ENCODE data around the gene EFNA5.

The EFNA5 gene

DNA sequence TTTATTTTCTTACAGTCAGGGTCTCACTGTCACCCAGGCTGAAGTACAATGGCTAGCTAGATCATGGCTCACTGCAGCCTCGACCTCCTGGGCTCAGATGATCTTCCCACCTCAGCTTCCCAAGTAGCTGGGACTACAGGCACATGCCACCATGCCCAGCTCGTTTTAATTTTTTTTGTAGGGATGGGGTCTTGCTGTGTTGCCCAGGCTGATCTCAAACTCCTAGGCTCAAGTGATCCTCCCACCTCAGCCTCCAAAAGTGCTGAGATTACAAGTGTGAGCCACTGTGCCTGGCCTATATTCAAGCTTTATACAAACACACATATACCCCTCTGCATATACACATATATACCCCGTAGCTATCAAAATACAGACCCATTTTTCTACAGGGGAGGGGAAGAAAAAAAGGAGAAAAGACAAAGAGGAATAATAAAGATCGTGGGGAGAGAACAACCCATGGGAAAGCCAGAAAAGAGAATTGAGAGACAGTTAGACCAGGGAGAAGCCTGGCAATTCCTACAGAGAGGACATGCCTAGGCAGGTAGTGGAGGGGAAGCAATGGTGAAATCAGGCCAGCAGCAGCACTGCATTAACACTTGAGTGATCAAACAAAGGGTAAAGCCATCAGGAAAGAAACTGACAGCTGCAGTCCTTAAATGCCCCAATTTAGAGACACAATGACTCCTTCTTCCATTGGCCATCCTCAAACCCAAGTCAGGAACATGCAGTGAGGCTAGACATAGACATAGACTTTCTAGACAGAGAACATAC, 102.7 kb downstream of the EFNA5 start:
- DNase-seq = peak; percentile 52

DNA sequence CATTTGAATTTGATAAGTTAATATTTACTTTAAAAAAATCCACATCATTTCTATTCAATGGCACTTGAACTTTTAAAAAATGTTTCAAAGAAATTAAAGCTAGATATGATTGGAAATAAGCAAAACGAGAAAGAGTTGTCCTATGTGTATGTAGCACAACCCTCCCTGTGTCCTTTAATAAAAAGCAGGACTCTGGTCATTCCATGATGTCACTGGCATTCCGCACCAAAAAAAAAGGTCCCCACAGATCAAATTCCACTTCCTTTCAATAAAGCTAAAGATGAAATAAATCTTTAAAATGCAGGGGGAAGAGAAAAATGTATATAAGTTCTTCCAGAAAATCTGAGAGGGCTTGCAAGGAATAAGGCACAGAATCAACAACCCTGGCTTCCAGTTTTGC, 103.8 kb downstream of the EFNA5 start:
- DNase-seq = no peak

DNA sequence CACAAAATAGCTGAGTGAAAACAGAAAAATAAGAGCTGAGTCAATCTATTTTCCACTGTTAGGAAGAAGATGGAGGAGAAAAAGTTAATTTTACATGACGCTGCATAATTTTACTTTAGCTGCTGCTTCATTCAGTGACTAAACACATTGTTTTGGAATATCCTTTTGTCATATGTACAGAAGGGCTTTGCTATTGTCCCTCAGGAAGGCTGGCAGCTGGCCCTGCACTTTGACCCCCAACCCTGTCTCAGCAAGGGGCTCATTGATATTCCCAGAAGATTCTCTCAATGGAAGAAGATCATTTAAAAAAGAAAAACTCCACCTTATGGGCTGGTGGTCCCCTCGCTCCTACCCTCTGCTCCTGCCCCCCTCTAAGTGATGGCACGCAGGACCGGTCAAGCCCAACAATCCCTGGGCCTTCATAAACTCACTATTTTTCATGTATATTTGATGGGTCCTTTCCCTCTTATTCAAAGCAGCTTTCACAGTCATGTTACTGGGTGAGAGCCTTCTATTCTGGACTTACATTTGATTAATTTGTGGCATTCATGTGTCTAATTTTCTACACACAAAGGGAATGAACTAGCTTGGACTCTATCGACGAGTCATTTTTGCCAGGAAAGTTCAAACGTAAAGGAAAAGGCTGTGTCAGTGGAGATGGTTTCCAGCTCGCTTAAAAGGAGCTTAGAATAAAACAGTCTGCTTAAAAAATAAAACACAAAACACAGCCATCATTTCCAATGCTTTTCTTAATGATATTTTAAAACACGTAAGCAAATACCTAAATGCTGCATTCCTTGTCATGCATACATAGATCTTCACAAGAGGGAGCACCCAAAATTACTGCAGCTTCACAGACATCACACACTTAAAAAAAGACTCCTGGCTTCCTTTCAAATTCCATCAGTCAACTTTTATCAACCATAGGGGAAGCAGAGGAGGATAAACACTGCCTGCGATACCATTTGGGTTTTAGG, 104.7 kb downstream of the EFNA5 start:
- DNase-seq = no peak

DNA sequence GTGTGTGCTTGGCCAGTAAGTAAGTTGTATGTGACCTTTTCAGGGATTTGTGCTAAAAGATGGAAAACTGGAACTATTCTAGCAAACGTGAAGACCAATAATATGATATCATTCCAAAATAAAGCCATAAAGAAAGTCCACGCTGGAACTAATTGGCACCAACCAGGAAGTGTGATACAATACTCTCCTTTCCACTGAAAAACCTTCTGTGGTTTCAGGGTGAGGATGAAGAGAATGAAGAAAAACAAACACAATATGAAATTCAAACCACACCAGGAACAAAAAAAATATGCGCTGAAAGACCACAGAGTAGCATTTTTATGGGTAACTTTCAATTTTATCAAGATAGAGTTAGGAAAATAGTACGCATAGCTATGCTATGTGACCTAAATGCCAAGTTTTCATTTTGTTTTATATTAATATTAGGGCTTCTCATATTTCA, 105.8 kb downstream of the EFNA5 start:
- no peak for DNase-seq

DNA sequence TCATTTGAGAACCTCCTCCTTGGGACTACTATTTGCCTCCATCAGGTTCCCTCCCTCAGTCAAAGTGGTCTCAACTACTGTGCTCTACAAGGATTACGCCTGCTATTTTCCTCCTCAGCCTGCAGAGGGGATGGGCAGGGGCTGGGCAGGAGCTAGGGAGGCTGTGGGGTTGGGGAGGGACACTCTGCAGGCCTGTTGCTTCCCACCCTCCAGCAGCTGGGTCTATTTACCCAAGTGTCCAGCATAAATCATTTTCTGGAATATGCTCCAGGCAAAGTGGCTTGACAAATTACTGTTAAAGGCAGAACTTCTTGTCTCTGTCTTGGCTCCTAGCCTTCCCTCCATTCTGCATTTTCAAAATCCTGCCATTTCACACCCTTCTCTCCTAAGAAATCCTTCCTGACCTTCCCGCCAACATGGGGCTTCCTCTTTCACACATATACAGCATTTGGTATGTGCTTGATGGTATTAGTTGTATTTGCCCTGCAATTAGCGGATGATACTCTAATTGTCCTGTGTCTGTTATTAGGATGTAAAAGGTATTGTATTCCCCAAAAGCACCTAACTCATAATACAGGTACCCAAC, 106.7 kb downstream of the EFNA5 start:
- DNase-seq = peak; percentile 69

DNA sequence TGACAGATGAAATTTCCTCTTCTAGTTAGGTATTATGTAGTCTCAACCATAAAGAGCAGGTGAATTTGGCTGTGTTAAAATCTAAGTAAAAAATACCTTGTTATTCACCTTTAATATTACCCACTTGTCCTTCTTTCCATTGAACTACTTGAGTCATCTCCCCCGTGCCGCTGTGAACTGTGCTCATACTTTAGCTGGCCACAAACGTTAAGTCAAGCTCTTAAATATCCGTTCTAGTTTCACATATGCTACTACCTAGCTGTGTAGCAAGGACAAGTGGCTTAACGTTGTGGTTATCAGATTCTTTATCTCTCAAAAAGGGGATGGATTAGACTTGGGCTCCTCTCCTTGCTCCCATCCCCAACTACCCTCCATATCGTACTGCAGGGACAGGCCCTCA, 110.4 kb downstream of the EFNA5 start:
- DNase-seq = no peak

DNA sequence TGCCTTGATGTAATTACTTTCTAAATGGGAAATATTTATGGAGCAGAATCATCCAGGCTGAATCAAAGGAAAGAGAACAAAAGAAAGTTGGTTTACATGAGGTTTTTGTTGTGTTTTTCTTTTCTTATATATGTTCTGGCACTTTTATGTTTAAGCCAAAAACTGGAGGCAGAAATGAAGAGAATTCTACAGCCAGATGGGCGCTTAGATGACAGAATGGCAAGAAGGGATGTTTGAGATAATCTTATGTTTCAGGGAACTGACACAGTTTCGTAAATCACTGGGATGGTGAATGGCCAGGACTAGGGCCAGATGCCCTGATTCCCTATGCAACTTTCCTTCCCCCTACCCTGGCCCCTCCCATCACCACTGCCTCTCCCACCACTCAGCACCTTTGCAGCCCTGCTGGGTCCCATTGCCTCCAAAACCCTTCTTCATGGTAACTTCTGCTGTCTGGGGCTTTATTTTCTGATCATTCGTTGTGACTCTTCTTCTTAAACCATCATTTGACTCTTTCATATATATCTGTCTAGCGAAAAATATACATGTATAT, 111.8 kb downstream of the EFNA5 start:
- DNase-seq = no peak

DNA sequence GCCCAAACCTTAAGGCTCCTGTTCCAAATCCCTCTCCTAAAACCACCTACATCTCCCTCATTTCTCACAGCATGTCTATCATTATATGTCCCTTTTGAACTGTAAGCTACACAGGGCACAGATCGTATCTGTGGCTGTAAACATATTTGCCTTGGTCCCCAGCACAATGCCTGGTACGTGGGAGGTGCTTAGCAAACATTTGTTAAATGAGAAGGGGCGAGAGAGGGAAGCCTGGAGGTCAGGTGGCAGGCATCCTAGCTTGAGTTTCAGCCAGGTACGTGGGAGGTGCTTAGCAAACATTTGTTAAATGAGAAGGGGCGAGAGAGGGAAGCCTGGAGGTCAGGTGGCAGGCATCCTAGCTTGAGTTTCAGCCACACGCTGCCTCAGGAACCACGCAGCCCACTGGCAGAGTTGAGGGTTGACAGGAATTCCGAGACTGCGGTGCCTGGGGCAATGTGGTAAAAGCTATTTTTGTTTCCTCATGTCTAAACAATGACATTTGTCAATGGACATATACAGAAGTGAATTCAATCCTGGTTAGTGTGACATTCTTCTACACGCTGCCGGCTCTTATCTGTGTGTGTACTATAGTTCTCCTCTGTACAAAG, 113.6 kb downstream of the EFNA5 start:
- DNase-seq = peak; percentile 43

DNA sequence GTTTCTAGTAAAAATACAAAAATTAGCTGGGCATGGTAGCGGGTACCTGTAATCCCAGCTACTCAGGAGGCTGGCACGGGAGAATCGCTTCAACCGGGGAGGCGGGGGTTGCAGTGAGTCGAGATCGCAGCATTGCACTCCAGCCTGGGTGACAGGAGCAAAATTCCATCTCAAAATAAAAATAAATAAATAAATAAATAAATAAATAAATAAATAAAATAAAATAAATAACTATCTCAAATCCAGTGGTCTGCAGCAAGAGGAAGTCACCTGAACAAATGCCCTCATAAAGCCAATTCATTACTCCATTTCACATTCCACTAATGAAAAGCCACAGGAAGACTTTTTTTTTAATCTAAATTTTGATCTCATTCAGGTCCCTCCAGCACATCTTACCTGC, 114.2 kb downstream of the EFNA5 start:
- no peak for DNase-seq

DNA sequence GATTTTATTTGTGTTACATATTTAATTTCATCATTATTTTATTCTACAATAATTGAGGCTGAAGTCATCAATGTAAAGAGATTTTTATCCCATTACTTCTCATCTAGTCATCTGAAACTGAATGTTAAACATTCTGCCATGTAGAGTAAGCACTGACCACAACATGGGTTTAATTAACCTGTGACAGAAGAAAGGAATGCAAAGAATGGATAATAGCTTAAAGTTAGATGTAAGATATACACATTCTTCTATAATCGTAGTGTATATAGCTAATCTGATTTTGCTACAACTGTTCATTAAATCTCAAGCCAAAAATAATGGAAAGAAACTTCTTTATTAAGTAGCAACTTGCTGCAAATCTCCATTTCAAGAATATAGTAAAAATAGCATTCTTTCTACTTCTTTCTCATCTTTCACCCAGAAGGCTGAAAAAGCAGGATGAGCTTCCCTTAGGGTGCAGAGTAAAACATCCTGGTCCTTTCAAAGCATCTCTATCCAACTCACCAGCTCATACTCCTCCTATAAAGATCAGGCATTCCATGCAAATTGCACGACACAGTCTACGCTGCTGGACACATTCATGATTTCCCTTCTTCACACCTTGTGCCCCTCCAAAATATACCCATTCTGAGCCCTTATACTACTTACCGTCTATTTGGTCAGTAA, 115.2 kb downstream of the EFNA5 start:
- no peak for DNase-seq

DNA sequence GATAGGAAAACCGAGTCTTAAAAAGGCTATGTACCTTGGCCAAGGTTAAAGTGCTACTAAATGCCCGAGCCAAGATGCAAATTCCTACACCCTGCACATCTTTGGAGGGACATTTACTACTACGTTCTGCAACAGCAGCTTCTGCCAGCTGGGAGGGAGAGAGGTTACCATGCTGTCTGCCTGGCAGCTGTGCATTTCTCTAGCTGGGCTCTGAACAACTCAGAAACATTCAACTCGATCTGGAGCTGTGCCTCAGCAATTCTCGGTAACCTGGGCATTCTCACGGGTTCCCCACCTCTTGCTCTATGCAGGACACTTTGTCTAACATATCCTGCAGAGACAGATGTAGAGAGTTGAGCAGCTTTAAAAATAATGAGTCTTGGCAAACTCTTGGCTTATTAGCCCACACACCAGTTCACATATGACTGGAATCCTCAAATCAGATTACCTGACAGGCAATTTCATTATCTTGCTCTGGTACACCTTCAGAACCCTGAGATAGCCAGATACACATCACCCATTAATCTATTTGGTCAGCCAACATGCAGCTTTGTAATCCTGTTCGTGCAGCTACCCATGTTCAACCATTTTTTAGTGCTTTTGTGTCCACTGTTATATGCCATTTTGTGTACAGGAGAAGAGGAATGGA, 115.8 kb downstream of the EFNA5 start:
- no peak for DNase-seq

DNA sequence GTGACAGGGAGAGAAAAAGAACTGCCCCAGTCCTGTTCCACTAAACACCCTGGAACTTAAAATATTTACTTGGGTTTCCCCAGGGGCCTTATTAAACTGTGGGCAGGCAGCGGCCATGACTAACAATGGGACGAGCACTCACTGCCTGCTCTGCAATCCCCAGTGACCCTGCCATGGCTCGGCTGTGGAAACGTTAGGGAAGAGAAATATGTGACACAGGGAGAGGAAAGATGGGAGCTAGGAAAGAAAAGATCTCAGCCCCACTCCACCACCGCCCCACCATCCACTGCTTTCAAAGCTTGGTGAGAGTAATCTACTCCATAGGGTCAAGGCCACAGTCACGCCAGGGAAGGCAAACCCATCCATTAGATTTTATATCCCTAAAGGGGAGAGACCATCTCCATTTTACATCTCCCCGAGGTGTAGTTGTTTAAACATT, 117.6 kb downstream of the EFNA5 start:
- no peak for DNase-seq

DNA sequence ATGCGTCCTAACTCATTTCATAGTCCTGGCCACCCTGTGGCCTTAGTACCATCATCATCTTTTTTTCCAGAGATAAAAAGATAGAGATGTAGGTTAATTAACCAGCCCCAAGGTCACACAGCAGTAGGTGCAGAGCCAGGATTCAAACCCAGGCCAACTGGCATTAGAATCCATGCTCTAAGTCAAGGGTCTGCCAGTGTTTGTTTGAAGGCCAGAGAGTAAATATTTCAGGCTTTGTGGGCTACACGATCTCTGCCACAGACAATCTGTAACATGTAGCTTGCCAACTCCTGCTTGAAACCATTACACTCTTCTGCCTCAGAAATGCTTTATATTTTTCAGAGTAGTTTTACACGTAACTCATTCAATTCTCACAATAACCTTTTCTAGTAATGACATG, 119.6 kb downstream of the EFNA5 start:
- DNase-seq = no peak

DNA sequence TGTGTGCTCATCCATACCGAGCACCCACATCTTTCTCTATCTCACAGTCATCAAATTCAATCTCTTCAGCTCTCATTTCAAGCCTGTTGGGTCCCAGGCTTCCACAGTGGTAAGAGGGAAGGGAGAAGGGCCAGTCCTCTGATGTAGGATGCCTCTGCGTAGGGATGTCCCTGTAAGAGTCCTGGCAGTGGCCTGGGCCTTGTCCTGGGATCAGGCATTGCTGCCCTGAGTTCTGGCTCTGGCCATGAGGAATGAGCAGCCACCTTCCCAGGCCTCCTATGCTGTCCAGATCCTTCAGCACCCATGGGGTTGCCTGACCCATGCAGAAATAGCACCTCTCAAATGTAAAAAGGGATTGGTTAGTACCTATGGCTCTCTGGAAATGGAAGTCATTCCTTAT, 121.2 kb downstream of the EFNA5 start:
- no peak for DNase-seq

DNA sequence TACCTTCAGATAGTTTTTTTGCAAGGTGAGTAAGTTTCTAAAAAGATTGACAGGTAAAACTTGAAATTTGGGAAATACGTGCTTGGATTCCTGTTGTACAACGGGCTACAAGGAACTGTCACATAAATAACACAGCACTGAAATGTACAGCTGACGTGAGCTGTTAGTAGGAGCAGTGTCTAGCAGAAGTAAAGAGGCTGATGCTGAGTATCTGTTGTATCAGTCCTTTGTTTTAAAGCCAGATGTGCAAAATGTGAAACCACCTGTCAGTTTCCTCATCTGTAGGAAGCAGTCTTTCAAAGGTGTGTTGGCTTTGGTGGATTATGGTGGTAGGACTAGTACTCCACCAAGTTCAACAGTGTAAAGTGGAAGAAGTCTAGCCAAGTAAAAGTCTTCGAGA, 122.3 kb downstream of the EFNA5 start:
- DNase-seq = no peak

DNA sequence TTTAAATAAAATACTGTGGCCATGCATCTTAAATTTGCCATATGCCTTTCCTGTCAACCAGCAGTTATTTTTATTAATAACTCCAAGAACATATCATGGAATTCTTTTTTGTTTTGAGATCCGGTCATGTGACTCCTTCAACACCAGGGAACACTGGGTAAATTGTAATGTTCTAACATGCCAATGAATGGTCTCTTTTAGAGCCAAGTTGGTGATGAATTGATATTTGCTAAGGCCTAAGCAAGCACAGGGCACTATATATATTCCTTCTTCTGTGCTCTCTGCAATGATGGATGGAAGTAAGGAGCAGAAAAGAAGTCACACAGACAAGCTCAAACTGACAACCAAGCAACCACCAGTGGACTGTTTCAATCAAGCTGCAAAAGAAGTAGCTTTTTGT, 124.0 kb downstream of the EFNA5 start:
- no peak for DNase-seq

DNA sequence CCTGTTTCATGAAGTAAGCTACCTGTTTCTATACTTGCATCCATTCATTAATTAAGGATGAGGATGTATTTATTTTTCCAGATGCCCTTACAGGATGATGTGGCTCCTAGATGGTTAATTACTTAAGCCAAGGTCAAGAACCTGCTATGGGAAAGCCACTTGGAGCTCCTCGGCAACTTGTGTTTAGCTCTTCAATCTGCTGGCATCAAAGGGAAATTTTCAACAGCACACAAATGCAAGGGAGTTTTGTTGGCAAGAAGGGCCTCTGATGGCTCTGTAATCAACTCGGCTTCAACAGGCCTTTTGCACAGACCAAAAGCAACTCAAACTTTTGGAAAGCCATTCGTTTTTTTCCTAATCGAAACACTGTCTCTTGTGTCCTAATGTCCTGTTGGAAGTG, 125.3 kb downstream of the EFNA5 start:
- DNase-seq = no peak

DNA sequence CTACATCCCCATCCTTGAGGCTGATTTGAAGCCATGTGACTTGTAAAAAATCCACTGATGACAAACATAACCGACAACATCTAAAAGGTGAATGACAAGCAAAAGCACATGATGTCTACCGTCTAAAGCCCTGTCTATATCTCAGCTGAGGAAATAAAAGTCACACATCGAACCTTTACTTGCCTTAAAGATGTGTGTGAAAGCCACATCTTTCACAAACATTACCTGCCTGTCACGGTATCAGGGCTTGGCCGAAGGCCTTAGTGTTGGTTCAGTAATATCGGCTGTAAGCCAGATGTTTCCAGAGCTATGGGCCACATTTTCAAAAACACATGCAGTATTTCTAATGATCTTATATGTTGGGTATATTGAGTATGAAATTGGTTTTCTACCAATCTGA, 125.8 kb downstream of the EFNA5 start:
- no peak for DNase-seq

DNA sequence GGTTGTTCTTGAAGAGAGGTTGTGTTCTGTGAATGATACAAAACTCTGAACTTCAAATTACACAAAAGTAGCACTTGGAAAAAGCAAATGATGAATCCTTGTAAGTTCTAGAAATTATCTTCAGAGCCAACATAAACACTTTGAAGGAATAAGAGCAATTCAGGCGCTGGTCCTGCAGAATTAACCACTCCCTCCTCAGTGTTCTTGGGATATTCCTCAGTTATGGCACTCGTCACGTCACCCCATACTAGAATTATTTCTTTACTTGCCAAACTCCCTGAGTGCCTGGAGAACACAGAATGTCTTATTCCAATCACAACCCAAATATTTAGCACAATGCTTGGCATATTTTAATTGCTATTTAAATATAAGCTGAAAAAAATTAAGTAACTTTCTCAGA, 126.3 kb downstream of the EFNA5 start:
- no peak for DNase-seq

DNA sequence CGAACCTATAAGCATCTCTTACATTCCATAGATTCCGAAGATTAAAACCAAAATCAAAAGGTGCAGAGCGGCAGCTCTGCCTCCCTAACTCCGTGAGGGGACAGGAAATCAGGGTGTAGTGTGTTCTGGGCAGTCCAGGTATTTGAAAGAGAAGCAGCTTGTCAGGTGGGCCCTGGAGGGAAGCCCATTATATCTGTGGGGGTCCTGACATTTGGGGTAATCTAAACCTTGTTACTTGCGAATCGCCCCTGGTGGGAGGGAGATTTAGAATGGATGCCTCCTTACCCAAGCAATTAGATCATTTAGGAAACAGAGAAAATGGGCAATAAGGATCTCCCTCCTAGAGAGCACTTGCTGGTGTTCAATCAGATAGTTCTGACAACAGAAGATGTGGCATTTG, 126.9 kb downstream of the EFNA5 start:
- peak; percentile 33 for DNase-seq

DNA sequence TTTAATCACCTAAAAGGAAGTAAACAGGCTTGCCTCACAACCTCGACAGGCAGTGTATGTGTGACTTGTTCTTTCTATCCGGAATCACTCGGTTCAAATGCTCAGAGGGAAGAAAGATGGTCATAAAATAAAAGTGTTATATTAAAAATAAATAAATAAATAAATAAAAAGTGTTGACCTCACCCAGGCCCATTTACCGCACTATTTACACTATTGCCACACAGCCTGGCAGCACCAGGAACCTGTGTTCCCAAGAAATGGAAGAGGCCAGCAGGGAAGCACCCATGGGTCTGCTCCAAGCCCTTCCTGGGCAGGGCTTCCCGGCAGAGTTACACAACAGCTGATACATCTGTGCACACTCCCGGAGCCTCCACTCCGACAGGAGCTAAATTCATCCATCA, 127.9 kb downstream of the EFNA5 start:
- DNase-seq = no peak

DNA sequence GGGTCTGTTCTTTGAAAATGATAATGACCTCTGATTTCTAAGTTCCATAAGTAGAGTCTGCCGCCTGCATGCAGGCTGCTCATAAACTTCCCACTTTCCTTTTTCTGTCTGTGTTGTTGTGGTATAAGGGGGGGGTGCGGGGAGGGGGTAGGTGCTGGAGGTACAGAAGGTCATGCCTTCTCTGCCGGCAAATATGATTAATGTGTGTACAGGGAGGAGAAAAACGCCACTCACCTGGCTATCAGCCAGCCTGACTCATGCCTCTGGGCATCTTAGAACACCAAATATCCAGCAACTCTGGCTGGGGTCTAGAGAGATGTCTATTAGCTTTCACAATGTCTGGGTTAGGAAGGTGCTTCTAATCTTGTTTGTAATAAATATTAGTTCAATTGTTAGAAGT, 128.3 kb downstream of the EFNA5 start:
- peak; percentile 73 for DNase-seq

Measured in NCI-H146 (cell line).